ENCODE measurements around the gene RYR3.

DNA sequence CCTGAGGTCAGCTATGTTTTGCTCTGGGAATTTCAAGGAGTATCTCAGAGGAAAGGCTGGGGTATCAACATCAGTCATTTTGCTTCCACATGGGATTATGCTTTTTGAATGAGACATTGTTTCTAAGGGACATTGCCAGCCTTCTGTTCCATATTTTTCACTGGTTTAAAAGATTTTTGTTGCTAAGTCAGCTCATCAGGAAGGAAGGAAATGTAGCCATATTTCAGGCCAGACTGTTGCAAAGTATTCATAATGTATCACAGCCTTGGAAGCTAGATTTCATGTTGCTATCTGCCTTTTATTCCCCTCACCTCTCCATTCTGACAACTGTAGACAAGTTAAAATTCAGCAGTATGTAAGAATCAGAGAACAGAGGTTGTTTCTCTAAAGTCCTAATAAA lies 596.6 kb downstream of the RYR3 start:
- TF ChIP-seq, protein P1, sequence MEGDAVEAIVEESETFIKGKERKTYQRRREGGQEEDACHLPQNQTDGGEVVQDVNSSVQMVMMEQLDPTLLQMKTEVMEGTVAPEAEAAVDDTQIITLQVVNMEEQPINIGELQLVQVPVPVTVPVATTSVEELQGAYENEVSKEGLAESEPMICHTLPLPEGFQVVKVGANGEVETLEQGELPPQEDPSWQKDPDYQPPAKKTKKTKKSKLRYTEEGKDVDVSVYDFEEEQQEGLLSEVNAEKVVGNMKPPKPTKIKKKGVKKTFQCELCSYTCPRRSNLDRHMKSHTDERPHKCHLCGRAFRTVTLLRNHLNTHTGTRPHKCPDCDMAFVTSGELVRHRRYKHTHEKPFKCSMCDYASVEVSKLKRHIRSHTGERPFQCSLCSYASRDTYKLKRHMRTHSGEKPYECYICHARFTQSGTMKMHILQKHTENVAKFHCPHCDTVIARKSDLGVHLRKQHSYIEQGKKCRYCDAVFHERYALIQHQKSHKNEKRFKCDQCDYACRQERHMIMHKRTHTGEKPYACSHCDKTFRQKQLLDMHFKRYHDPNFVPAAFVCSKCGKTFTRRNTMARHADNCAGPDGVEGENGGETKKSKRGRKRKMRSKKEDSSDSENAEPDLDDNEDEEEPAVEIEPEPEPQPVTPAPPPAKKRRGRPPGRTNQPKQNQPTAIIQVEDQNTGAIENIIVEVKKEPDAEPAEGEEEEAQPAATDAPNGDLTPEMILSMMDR (IDR thresholded peaks at IDR 0.05; ENCODE audit: low read depth, low read length): no peak
- TF ChIP-seq EZH2phosphoT487 (IDR thresholded peaks at IDR 0.05; ENCODE audit: low read depth): no peak

Measured in OCI-LY3 (cell line).